Pancreas (tissue), 10 donors: ENCODE results near the gene ADAMTSL1. TPM values are rescaled to one million over a fixed set of nuclear protein-coding genes. Genes with fewer than 3 reads are reported as not detected.

ENCODE experiments used
- ATAC-seq, 4 donors: fragments of 200-7000 bp; cut with Tn5 transposase; one replicate each; pipeline versions ENCODE4 v1.8.0 to v1.9.1; 2020; ENCODE audit warnings: mild to moderate bottlenecking in 4 of 4, moderate library complexity in 4 of 4
- DNase-seq, 6 donors: peaks; one replicate each; pipeline ENCODE4 v3.0.0-alpha.2; 2020
- FAIRE-seq: peaks from 2 replicates; lab custom pipeline; 2012; peaks lifted over from hg19 to GRCh38; lab: Jason Lieb, UNC
- H3K27ac ChIP-seq, 4 donors: fragments of 200-600 bp; sonication (generic); 1 replicate in 3 of 4; 2 replicates in 1 of 4; pipeline versions ENCODE4 v1.5.0 to v1.8.0; 2020
- H3K27me3 ChIP-seq, 4 donors: fragments of 200-600 bp; one replicate each; pipeline ENCODE4 v1.8.0; 2021
- H3K36me3 ChIP-seq, 3 donors: fragments of 200-600 bp; sonication (generic) in 1 of 3; one replicate each; pipeline versions ENCODE4 v1.5.0 to v1.8.0; 2020 to 2021
- H3K4me1 ChIP-seq, 3 donors: fragments of 200-600 bp; one replicate each; pipeline ENCODE4 v1.8.0; 2021
- H3K4me3 ChIP-seq, 4 donors: fragments of 200-600 bp; sonication (generic) in 2 of 4; one replicate each; pipeline versions ENCODE4 v1.5.0 to v1.8.0; 2020 to 2021
- H3K9me3 ChIP-seq, 4 donors: fragments of 200-600 bp; one replicate each; pipeline ENCODE4 v1.8.0; 2021
- WGBS, 2 donors: extraction: QIAGEN DNeasy Blood & Tissue Kit; methylation state at CpG; one replicate each; pipeline ENCODE4 v1.1.7; 2013; 5-methylcytosine and 5-hydroxymethylcytosine counted together
- intact Hi-C, 3 donors: fragments of 100-400 bp; cut with DNase I; formaldehyde crosslinking; loops; one replicate each; pipeline versions ENCODE4 v1.11.1 to v1.14.2; 2022
- polyA plus RNA-seq, 2 donors: library from polyadenylated mRNA; stranded (reverse); fragments of 200-250 nt; gene quantifications; one replicate each; pipeline ENCODE4 v1.2.3, GENCODE V29; 2013
- total RNA-seq, 6 donors: library from RNA; stranded (reverse); fragmentation: NEBNext Ultra II Directional in 4 of 6; extraction: Animal tissue kit (Norgen Biotek cat#: 25700) in 4 of 6; gene quantifications; one replicate each; pipeline versions ENCODE4 v1.2.1 to v1.2.4, GENCODE V29; 2021 to 2023
- TF ChIP-seq, protein P1 (sequence below), 4 donors: fragments of 200-600 bp; sonication (generic) in 3 of 4; IDR thresholded peaks; one replicate each; pipeline versions ENCODE4 v1.5.0 to v1.8.0; 2021; ENCODE audit warnings: antibody characterized with exemption in 4 of 4
- donor health status: healthy with polysubstance abuse.
- donor health status: DM: no; HTN: no; CAD: no; lungs with moderate emphysema.
- donor health status: DM: no; HTN: no; CAD: no.
- donor health status: control.
- donor health status: control.
- donor health status: Bipolar disorder and iron deficiency.
- donor health status: DM: yes; HTN: yes; CAD: no.
- donor health status: DM: no; HTN: no; CAD: no.
- donor health status: DM: no; HTN: no; CAD: no.
- donor health status: DM: yes; HTN: yes; CAD: no.

ADAMTSL1 gene
- total and polyA plus RNA-seq, 8 donors = 0.24 to 2.1 (median 0.67) TPM

DNA sequence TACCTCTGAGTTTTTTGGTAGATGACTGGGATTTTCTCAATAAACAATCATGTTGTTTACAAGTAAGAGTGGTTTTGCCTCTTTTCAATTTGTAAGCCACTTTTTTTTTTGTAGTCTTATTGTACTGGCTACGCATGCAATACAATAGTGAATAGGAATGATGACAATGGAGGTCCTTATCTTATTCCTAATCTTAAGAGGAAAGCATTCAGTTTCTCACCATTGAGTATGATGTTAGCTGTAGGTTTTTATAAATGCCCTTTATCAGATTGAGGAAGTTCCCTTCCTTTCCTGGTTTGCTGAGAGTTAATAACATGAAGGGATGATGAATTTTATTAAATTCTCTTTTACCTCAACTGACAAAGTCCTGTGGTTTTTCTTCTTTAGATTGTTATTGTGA lies 155.2 kb downstream of the ADAMTSL1 start:
- ATAC-seq = no peak
- intact Hi-C loops = no loop called here
- Histone ChIP-seq H3K9me3 (no peaks in the 10 kb centered on the region), H3K4me1 (no peaks in the 10 kb centered on the region), H3K27ac (no peak overlapping the region), H3K27me3 (no peaks in the 10 kb centered on the region), H3K36me3 (no peaks in the 10 kb centered on the region), H3K4me3 (no peak overlapping the region)
- FAIRE-seq = no peak
- TF ChIP-seq, protein P1, sequence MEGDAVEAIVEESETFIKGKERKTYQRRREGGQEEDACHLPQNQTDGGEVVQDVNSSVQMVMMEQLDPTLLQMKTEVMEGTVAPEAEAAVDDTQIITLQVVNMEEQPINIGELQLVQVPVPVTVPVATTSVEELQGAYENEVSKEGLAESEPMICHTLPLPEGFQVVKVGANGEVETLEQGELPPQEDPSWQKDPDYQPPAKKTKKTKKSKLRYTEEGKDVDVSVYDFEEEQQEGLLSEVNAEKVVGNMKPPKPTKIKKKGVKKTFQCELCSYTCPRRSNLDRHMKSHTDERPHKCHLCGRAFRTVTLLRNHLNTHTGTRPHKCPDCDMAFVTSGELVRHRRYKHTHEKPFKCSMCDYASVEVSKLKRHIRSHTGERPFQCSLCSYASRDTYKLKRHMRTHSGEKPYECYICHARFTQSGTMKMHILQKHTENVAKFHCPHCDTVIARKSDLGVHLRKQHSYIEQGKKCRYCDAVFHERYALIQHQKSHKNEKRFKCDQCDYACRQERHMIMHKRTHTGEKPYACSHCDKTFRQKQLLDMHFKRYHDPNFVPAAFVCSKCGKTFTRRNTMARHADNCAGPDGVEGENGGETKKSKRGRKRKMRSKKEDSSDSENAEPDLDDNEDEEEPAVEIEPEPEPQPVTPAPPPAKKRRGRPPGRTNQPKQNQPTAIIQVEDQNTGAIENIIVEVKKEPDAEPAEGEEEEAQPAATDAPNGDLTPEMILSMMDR (IDR thresholded peaks at IDR 0.05) = no peak
- 36 to 58% methylated on average over 1 of the region's 1 CpG for WGBS, 2 donors
- no peak for DNase-seq

DNA sequence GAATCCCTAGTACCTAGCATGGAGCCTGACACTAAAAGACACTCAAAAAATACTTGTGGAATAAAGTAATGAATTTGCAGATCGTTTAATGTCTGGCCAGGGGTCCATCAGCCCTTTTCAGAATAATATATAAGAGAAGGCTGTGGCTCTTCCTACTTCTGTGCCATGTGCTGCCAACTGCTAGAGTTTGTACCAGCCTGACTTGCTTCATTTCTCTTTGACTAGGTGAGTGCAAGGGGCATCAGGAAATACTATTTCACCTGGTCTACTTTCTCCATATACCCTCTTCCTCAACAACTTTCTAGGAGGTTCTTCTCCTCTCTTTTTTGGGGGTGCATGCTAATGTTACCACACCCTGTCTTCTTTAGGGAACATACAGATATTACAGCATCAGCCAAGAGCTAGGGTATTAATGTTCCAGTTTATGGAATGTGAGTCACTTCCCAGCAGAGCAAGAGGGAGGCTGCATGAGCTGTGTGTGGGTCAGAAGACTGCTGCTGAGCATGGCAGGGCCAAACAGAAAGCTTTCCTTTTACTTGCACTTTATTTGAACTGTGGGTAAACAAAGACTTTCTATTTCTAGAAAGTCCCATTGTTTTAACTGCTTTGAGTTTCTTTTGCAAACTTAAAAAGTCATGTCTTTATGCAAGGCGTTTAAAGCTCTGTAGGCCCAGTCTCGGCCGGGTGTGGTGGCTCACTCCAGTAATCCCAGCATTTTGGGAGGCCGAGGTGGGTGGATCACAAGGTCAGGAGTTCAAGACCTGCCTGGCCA lies 158.9 kb downstream of the ADAMTSL1 start:
- no peaks in the 10 kb centered on the region for H3K27me3 ChIP-seq
- intact Hi-C loops = no loop called here
- 57 to 64% methylated on average over 5 of the region's 5 CpGs for WGBS, 2 donors
- no peaks in the 10 kb centered on the region for H3K36me3 ChIP-seq
- no peak overlapping the region for H3K27ac ChIP-seq
- TF ChIP-seq, protein P1 (IDR thresholded peaks at IDR 0.05) = no peak
- FAIRE-seq = no peak
- ATAC-seq = peak in 2 of 4 donors; percentile 50 to 74
- H3K4me1 ChIP-seq = no peaks in the 10 kb centered on the region
- no peak overlapping the region for H3K4me3 ChIP-seq
- H3K9me3 ChIP-seq = no peaks in the 10 kb centered on the region
- DNase-seq = no peak

DNA sequence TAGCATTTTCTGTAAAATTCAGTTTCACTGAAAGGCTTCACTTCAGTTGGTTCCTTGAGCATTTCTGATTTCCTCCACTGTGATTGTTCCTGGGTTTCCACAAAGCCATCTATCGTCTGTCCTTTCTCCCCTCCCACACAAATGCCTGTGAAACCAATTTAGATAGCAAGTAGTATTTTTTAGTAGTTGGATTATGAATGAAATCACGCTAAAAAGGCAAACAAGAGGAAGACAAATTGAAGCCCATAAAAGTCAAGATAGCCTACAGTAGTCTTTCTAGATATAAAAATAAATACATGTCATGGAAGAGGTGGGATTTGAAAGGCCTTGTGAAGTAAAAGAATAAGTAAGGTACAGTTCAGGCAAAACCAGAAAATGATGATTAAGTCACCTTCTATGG lies 162.8 kb downstream of the ADAMTSL1 start:
- intact Hi-C loops = no loop called here

DNA sequence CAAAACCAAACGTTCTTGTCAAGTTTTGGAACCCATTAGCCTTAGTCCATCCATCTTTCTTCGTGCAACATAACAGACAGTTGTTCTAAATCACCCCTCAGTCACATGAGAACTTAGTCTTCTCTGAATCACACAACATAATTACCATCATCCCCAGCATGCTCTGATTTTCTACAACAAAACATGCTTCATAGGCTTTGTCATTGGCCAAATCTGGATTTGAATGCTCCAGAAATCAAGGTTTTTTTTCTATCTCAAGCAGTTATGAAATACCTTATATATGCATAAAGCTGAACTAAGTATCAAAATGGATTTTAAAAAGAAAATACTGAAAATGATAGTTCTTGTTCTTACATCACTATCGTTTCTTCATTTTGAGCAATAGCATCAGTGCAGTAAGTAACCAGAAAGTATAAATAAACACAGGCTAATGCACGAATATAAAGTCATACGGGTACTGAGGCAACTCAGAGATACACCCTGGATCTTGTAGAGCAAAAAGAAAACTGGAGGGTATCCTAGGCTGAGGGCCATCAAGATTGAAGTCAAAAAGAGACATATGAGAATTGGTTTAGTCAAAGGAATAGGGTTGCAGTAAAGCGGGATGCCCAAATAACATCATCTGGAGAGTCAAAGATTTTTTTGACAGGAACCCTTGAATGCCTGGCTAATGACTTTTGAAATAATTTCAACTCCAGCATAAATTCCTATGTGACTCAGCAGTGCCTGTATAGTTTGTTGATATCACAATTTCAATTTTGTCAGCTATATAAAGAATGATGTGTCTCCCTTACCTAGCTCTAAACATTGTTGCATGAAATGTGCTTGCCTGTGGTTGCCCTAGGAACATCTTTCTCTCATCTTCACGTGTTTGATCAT lies 164.7 kb downstream of the ADAMTSL1 start:
- Histone ChIP-seq H3K36me3 (no peaks in the 10 kb centered on the region), H3K9me3 (no peaks in the 10 kb centered on the region), H3K4me1 (no peaks in the 10 kb centered on the region), H3K4me3 (no peak overlapping the region), H3K27ac (no peak overlapping the region), H3K27me3 (no peaks in the 10 kb centered on the region)
- intact Hi-C loops = no loop called here
- no peak for FAIRE-seq
- 57 to 66% methylated on average over 7 of the region's 7 CpGs for WGBS, 2 donors
- TF ChIP-seq, protein P1 (IDR thresholded peaks at IDR 0.05) = no peak
- ATAC-seq = no peak
- DNase-seq = no peak

More for the DNA sequence above, 162.8 kb downstream of the ADAMTSL1 start:
- no peak for FAIRE-seq
- DNase-seq = no peak
- TF ChIP-seq, protein P1 (IDR thresholded peaks at IDR 0.05) = no peak
- Histone ChIP-seq H3K4me1 (no peaks in the 10 kb centered on the region), H3K36me3 (no peaks in the 10 kb centered on the region), H3K27ac (no peak overlapping the region), H3K27me3 (no peaks in the 10 kb centered on the region), H3K9me3 (no peaks in the 10 kb centered on the region), H3K4me3 (no peak overlapping the region)
- WGBS, 2 donors = 14 to 22% methylated on average over 2 of the region's 2 CpGs
- ATAC-seq = no peak
